PC-9 (cell line): ENCODE data around the gene CSNK1D.

Experiments
- EZH2 ChIP-seq: fragments of 200-600 bp; sonication (generic); IDR thresholded peaks from 2 replicates; pipeline ENCODE4 v1.8.0; 2017; ENCODE audit warnings: antibody characterized with exemption, low read depth
- TF ChIP-seq, protein P1 (sequence below): fragments of 200-600 bp; sonication (generic); conservative IDR thresholded peaks from 2 replicates; pipeline ENCODE4 v1.6.1; 2017; ENCODE audit warnings: mixed run types, antibody characterized with exemption, mild to moderate bottlenecking, moderate library complexity

GRCh38 chr17:82278786-82279391 is 5.4 kb upstream of the CSNK1D start:
- TF ChIP-seq, protein P1, sequence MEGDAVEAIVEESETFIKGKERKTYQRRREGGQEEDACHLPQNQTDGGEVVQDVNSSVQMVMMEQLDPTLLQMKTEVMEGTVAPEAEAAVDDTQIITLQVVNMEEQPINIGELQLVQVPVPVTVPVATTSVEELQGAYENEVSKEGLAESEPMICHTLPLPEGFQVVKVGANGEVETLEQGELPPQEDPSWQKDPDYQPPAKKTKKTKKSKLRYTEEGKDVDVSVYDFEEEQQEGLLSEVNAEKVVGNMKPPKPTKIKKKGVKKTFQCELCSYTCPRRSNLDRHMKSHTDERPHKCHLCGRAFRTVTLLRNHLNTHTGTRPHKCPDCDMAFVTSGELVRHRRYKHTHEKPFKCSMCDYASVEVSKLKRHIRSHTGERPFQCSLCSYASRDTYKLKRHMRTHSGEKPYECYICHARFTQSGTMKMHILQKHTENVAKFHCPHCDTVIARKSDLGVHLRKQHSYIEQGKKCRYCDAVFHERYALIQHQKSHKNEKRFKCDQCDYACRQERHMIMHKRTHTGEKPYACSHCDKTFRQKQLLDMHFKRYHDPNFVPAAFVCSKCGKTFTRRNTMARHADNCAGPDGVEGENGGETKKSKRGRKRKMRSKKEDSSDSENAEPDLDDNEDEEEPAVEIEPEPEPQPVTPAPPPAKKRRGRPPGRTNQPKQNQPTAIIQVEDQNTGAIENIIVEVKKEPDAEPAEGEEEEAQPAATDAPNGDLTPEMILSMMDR, result no peak
- TF ChIP-seq EZH2, result no peak
